ENCODE results near the gene USF3.

Gene USF3

DNA sequence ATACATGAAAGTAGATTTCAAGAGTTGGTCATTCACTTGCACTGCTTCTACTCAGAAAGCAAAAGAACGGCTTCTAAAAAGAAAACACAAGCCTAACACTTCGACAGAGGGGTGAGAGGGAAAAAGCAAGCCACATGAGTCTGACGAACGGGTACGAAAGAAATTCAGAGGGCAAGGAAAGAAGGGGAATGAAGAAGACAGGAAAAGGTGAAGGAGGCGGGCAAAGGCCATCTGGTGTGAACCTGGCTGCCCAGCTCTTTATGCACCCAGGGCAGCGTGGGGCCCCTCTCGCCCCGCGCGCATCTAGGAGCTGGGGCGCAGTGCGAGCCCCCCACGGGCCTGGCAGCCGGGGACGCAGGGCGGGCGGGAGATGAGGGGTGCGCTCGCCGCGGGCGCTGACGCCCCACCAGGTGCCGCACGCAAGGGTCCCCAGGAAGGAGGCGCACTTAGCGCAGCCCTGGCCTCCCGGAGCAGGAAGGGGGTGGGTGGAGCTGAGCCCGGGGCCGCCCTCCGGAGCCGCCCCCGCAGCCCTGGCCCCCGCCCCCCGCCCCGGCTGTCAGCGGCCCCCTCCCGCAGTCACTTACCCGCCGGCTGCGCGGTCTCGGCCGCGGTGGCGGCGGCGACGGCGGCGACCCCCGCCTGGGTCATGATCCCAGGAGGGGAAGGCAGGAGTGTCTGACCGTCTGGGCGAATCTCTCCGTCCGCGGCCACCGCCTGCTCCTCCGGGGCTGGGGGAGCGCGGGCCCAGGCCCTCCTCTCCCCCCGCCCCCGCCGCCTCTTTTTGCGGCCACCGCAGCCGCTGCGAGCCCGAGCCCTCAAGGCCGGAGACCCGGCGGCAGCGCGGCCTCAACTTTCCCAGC lies at the start of gene USF3:
Gene USF3, minus strand, starts transcription at position 857 of the 860 bp plus-strand sequence. CDS start 21,764 bp downstream, outside the sequence.
- DNase-seq (ENCODE audit: low read depth) = no peak

DNA sequence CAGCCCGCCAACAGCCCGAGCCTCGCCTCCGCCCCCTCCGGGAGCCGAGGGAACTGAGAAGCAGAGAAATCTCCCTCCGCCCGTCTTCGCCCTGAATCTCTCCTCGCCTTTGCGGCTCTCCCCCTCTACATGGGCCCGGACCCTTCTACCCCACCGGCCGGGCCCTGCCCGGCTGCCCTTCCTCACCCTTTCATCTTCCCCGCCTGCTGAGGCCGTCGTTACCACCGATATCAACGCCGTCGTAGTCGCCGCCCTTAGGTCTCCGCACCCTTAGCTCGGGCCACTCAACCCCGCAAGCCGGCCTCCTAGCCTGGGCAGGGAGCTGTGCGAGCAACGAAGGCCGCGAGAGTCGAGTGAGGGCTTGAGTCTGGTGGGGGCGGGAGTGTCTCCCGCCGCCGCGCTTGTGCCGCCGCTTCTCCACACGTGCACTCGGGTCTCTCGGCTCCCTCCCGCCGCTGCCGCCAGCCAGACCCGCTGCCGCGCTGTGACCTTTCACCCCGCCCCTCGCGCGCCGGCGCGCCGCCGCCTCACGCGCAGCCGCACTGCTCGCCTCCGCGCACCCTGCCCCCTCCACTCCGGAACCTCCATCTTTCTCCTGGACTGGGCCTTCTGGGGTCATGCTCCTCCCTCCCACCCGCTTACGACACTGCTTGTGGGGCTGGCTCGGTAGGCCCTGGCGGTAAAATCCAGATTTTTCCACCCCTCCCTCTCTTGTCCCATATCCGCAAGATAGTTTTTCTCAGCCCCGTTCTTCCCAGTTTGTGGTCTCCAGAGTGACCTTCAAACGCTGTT lies 49.5 kb upstream of the USF3 start, which contains the start of gene NAA50:
Gene NAA50, minus strand, starts transcription at position 494 of the 792 bp plus-strand sequence. Its CDS starts 300 bp downstream, at position 194.
- DNase-seq (ENCODE audit: low read depth) = peak; percentile 88

DNA sequence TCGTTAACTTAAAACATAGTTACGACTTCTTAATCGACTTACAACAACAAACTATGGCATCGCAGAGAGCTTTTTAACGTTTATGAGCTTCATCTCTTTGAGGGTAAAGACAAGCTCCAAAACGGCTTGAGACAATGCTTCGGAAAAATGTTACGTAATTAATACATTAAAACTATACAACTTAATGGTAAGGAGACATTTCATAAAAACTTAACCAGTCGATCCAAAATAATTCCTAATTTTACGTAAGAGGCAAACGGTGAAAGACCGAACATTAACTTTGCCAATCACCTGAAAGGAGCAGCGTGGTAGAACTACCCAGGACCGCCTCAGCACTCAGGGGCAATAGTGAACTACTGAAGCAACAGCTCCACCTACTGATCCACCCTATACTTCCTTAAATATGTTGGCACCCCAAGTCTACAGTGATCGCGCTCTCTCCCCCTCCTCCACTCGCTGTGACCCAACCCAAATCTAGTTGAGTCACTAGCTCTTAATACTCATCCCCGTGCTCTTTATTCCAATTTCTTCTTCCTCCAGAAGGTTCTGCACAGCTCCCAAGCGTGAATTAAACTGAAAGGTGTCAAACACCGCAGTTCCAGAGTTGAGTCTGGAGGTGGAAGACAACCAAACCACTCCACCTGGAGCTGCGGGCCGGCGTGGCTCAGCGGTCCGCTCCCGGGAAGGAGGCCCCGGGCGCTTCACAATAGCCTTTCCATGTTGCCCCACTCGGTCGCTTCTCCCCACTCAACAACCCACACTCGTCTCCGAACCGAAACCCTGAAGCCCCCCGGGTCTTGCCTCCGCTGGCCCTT lies 48.7 kb upstream of the USF3 start:
- DNase-seq (ENCODE audit: low read depth) = peak; percentile 77

DNA sequence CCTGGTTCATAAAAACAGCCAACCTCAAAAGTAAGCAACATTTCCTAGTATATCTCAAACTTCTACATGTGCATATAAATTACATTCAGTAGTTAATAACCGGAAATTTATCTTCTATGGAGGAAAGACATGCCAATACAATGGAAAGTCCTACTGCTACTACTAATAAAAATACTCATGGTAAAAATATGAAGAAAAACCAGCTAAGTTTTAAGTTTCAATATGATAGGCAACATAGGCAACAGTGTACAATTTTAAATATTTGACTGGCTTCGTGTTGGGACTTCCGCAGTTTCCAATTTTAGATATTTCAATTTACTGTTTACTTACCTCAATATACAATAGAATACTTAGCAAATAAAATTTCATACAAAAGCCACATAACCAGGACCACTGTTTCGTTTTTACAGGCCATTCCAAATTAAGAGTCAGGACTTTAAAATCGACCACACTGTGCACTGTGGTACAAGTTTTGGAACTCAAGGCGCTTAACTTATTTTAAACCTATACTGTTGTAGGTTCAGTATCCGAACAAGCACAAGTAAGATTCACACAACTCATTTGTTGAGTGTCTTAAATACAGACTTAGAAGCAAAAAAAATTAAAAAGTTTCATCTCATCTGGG lies 46.7 kb upstream of the USF3 start:
- DNase-seq (ENCODE audit: low read depth) = no peak

GRCh38 chr3:113741620-113742019 lies 45.2 kb upstream of the USF3 start:
- no peak for DNase-seq (ENCODE audit: low read depth)

GRCh38 chr3:113741086-113741485 lies 44.6 kb upstream of the USF3 start:
- no peak for DNase-seq (ENCODE audit: low read depth)

GRCh38 chr3:113736548-113737089 lies 40.2 kb upstream of the USF3 start:
- peak; percentile 31 for DNase-seq (ENCODE audit: low read depth)

GRCh38 chr3:113731694-113732093 lies 35.3 kb upstream of the USF3 start:
- no peak for DNase-seq (ENCODE audit: low read depth)

DNA sequence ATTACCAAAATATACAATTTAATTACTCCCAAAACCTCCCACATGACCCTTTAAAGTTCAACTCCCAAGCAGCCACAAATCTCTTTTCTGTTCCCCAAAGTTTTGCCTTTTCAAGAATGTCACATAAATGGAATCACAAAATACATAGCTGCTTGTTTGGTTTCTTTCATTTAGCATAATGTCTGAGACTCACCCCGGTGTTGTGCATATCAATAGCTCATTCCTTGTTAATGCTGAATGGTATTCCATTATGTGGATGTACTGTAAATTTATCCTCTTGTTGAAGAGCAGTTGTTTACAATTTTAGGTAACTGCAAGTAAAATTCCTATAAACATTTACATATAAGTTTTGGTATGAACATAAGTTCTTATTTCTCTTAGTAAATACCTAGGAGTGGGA lies 34.1 kb upstream of the USF3 start:
- no peak for DNase-seq (ENCODE audit: low read depth)

- DNase-seq (ENCODE audit: low read depth) = no peak
Observed at GRCh38 chr3:113728661-113729060, 32.2 kb upstream of the USF3 start.

DNA sequence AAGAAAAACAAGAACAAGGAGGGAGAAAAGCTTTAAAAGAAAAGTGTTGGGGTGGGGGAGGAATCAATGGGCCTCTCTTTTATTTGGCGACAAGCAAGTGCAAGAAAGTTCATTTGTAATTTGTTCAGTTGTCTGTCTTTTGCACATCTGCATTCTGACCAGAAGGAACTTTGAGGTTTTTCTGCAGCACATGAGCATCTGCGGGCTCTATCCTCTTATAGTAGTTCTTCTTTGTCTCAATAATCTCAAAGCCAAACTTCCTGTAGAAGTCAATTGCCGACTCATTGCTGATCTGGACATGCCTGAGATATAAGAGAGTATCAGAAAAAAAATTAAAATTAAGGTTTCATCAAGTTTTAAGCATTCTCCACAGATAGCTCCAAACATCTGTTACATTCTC lies 25.2 kb upstream of the USF3 start:
- no peak for DNase-seq (ENCODE audit: low read depth)

DNA sequence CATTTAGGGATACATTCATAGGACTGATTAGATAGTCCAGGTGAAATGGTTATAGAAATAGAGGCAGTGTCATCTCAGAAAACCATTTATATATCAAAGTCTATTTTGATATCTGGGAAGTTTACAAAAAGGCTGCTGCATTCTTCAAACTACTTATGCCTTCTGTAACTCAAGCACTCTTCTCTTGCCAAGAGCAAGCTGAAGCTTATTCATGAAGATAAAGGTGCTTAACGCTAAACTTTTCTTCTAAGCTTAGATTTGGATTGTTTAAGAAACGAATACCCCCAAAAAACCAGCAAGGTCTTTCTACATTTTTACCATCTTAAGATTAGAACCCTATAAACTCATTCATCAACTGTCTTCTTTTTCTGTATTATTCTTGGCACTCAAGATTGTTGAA lies 23.3 kb upstream of the USF3 start:
- no peak for DNase-seq (ENCODE audit: low read depth)

- no peak for DNase-seq (ENCODE audit: low read depth)
Observed at GRCh38 chr3:113719294-113719693, 22.9 kb upstream of the USF3 start.

GRCh38 chr3:113717818-113718217 lies 21.4 kb upstream of the USF3 start:
- DNase-seq (ENCODE audit: low read depth) = no peak

- DNase-seq (ENCODE audit: low read depth) = no peak
Observed at GRCh38 chr3:113717308-113717707, 20.9 kb upstream of the USF3 start.

GRCh38 chr3:113714702-113715101 lies 18.3 kb upstream of the USF3 start:
- no peak for DNase-seq (ENCODE audit: low read depth)

GRCh38 chr3:113712129-113712528 lies 15.7 kb upstream of the USF3 start:
- no peak for DNase-seq (ENCODE audit: low read depth)

- DNase-seq (ENCODE audit: low read depth) = no peak
Observed at GRCh38 chr3:113707835-113708234, 11.4 kb upstream of the USF3 start.

GRCh38 chr3:113698956-113699355 lies 2.5 kb upstream of the USF3 start:
- no peak for DNase-seq (ENCODE audit: low read depth)

GRCh38 chr3:113698213-113698742 lies 1.8 kb upstream of the USF3 start:
- DNase-seq (ENCODE audit: low read depth) = no peak

DNA sequence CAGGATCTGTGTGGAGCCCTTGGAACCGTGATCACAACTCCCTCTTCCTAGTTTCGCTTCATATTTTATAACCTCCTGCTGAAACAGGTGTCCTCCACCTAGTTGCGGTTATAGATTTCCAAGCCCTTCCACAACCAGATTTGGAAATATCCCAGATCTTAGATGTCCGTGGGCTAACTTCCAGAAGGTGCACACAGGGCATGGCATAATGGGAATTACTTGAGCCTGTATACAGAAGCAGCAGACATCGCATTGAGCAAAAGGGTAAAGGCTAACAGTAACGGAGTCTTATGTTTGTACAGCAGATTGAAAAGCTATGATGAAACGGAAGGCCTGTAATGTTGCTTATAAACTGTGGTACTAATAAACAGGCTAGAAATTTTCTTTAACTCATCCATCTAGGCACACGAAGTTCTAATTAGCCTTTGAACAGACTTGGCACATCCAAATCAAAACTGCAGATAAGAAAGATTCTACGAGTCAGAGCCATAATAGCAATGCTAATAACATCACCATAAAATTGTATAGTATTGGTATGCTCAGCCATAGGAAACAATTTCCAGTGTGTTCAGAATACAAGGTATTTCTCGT lies 1.2 kb upstream of the USF3 start:
- no peak for DNase-seq (ENCODE audit: low read depth)

All from HS-27A (cell line).